ENCODE results near the gene ADGRB3. TPM values are rescaled to one million over a fixed set of nuclear protein-coding genes. Genes with fewer than 3 reads are reported as not detected.

ADGRB3 gene
- not detected in 2 replicates for total RNA-seq (2014; rRNA removed; shearing (Covaris generic); ENCODE audit: low replicate concordance)

GRCh38 chr6:68634726-68635411, at the start of gene ADGRB3:
TSS of gene ADGRB3 (plus strand) at chr6:68635282. CDS start at chr6:68638676, 3,394 bp downstream.
- Histone ChIP-seq H3K4me3 (ENCODE audit: low read length) (no peak within 1 kb of the TSS), H3K4me1 (ENCODE audit: low read length) (no peaks in the 10 kb centered on the region), H4K20me1 (ENCODE audit: insufficient read depth, low read depth, low read length) (no peaks in the 10 kb centered on the region), H3K36me3 (ENCODE audit: insufficient read depth, low read length) (no peaks in the 10 kb centered on the region), H3K27me3 (ENCODE audit: low read length) (no peaks in the 10 kb centered on the region), H3K9me2 (replicated peaks; ENCODE audit: insufficient read depth, low read length) (no peaks in the 10 kb centered on the region), H3K27ac (ENCODE audit: low read length) (no peak within 1 kb of the TSS), H3K4me2 (ENCODE audit: low read depth, low read length, poor library complexity, severe bottlenecking) (no peak within 1 kb of the TSS), H3K9me3 (ENCODE audit: low read length) (no peaks in the 10 kb centered on the region), H2AFZ (ENCODE audit: low read length) (no peak within 1 kb of the TSS), H3K9ac (ENCODE audit: low read length) (no peak within 1 kb of the TSS), H3K79me2 (ENCODE audit: low read length) (no peaks in the 10 kb centered on the region)
- DNase-seq = no peak

GRCh38 chr6:68593558-68593957, 41.5 kb upstream of the ADGRB3 start:
- no peaks in the 10 kb centered on the region for H3K9me3 ChIP-seq (ENCODE audit: low read length)
- DNase-seq = no peak
- no peaks in the 10 kb centered on the region for H3K27me3 ChIP-seq (ENCODE audit: low read length)

GRCh38 chr6:68597642-68598041, 37.4 kb upstream of the ADGRB3 start:
- H3K9me3 ChIP-seq (ENCODE audit: low read length) = no peaks in the 10 kb centered on the region
- no peaks in the 10 kb centered on the region for H3K9me2 ChIP-seq (replicated peaks; ENCODE audit: insufficient read depth, low read length)
- H2AFZ ChIP-seq (ENCODE audit: low read length) = no peak overlapping the region
- H3K4me2 ChIP-seq (ENCODE audit: low read depth, low read length, poor library complexity, severe bottlenecking) = no peak overlapping the region
- no peak overlapping the region for H3K4me3 ChIP-seq (ENCODE audit: low read length)
- H3K4me1 ChIP-seq (ENCODE audit: low read length) = no peaks in the 10 kb centered on the region
- no peaks in the 10 kb centered on the region for H3K27me3 ChIP-seq (ENCODE audit: low read length)
- H3K79me2 ChIP-seq (ENCODE audit: low read length) = no peaks in the 10 kb centered on the region
- no peaks in the 10 kb centered on the region for H3K36me3 ChIP-seq (ENCODE audit: insufficient read depth, low read length)
- H4K20me1 ChIP-seq (ENCODE audit: insufficient read depth, low read depth, low read length) = no peaks in the 10 kb centered on the region
- H3K9ac ChIP-seq (ENCODE audit: low read length) = no peak overlapping the region
- DNase-seq = no peak
- no peak overlapping the region for H3K27ac ChIP-seq (ENCODE audit: low read length)

More at GRCh38 chr6:68593558-68593957, 41.5 kb upstream of the ADGRB3 start:
- H3K9ac ChIP-seq (ENCODE audit: low read length) = no peak overlapping the region
- no peaks in the 10 kb centered on the region for H4K20me1 ChIP-seq (ENCODE audit: insufficient read depth, low read depth, low read length)
- no peak overlapping the region for H3K27ac ChIP-seq (ENCODE audit: low read length)
- no peak overlapping the region for H2AFZ ChIP-seq (ENCODE audit: low read length)
- H3K36me3 ChIP-seq (ENCODE audit: insufficient read depth, low read length) = no peaks in the 10 kb centered on the region
- H3K79me2 ChIP-seq (ENCODE audit: low read length) = no peaks in the 10 kb centered on the region
- no peak overlapping the region for H3K4me3 ChIP-seq (ENCODE audit: low read length)
- H3K4me1 ChIP-seq (ENCODE audit: low read length) = no peaks in the 10 kb centered on the region
- no peak overlapping the region for H3K4me2 ChIP-seq (ENCODE audit: low read depth, low read length, poor library complexity, severe bottlenecking)
- no peaks in the 10 kb centered on the region for H3K9me2 ChIP-seq (replicated peaks; ENCODE audit: insufficient read depth, low read length)

- Histone ChIP-seq H3K9me3 (ENCODE audit: low read length) (no peaks in the 10 kb centered on the region), H3K4me2 (ENCODE audit: low read depth, low read length, poor library complexity, severe bottlenecking) (no peak overlapping the region), H3K9ac (ENCODE audit: low read length) (no peak overlapping the region), H3K4me3 (ENCODE audit: low read length) (no peak overlapping the region), H4K20me1 (ENCODE audit: insufficient read depth, low read depth, low read length) (no peaks in the 10 kb centered on the region), H3K27me3 (ENCODE audit: low read length) (no peaks in the 10 kb centered on the region), H3K4me1 (ENCODE audit: low read length) (no peaks in the 10 kb centered on the region), H2AFZ (ENCODE audit: low read length) (no peak overlapping the region), H3K27ac (ENCODE audit: low read length) (no peak overlapping the region), H3K79me2 (ENCODE audit: low read length) (no peaks in the 10 kb centered on the region), H3K36me3 (ENCODE audit: insufficient read depth, low read length) (no peaks in the 10 kb centered on the region), H3K9me2 (replicated peaks; ENCODE audit: insufficient read depth, low read length) (no peaks in the 10 kb centered on the region)
- DNase-seq = no peak
These were observed 19.1 kb upstream of the ADGRB3 start for GRCh38 chr6:68615938-68616337.

- Histone ChIP-seq H2AFZ (ENCODE audit: low read length) (no peak overlapping the region), H3K36me3 (ENCODE audit: insufficient read depth, low read length) (no peaks in the 10 kb centered on the region), H3K4me2 (ENCODE audit: low read depth, low read length, poor library complexity, severe bottlenecking) (no peak overlapping the region), H3K27ac (ENCODE audit: low read length) (no peak overlapping the region), H3K27me3 (ENCODE audit: low read length) (no peaks in the 10 kb centered on the region), H3K79me2 (ENCODE audit: low read length) (no peaks in the 10 kb centered on the region), H4K20me1 (ENCODE audit: insufficient read depth, low read depth, low read length) (no peaks in the 10 kb centered on the region), H3K9ac (ENCODE audit: low read length) (no peak overlapping the region), H3K9me2 (replicated peaks; ENCODE audit: insufficient read depth, low read length) (no peaks in the 10 kb centered on the region), H3K4me1 (ENCODE audit: low read length) (no peaks in the 10 kb centered on the region), H3K9me3 (ENCODE audit: low read length) (no peaks in the 10 kb centered on the region), H3K4me3 (ENCODE audit: low read length) (no peak overlapping the region)
- DNase-seq = no peak
These were observed 9.1 kb upstream of the ADGRB3 start for GRCh38 chr6:68625998-68626397.

- Histone ChIP-seq H3K9me3 (ENCODE audit: low read length) (no peaks in the 10 kb centered on the region), H3K36me3 (ENCODE audit: insufficient read depth, low read length) (no peaks in the 10 kb centered on the region), H3K4me2 (ENCODE audit: low read depth, low read length, poor library complexity, severe bottlenecking) (no peak overlapping the region), H3K4me1 (ENCODE audit: low read length) (no peaks in the 10 kb centered on the region), H3K27me3 (ENCODE audit: low read length) (no peaks in the 10 kb centered on the region), H2AFZ (ENCODE audit: low read length) (no peak overlapping the region), H4K20me1 (ENCODE audit: insufficient read depth, low read depth, low read length) (no peaks in the 10 kb centered on the region), H3K9me2 (replicated peaks; ENCODE audit: insufficient read depth, low read length) (no peaks in the 10 kb centered on the region), H3K4me3 (ENCODE audit: low read length) (no peak overlapping the region), H3K9ac (ENCODE audit: low read length) (no peak overlapping the region), H3K79me2 (ENCODE audit: low read length) (no peaks in the 10 kb centered on the region), H3K27ac (ENCODE audit: low read length) (no peak overlapping the region)
- no peak for DNase-seq
These were observed 6.9 kb upstream of the ADGRB3 start for GRCh38 chr6:68628161-68628560.

GRCh38 chr6:68632734-68633133, 2.3 kb upstream of the ADGRB3 start:
- Histone ChIP-seq H3K9ac (ENCODE audit: low read length) (no peak overlapping the region), H3K4me2 (ENCODE audit: low read depth, low read length, poor library complexity, severe bottlenecking) (no peak overlapping the region), H3K9me3 (ENCODE audit: low read length) (no peaks in the 10 kb centered on the region), H3K9me2 (replicated peaks; ENCODE audit: insufficient read depth, low read length) (no peaks in the 10 kb centered on the region), H4K20me1 (ENCODE audit: insufficient read depth, low read depth, low read length) (no peaks in the 10 kb centered on the region), H3K4me3 (ENCODE audit: low read length) (no peak overlapping the region), H3K4me1 (ENCODE audit: low read length) (no peaks in the 10 kb centered on the region), H3K79me2 (ENCODE audit: low read length) (no peaks in the 10 kb centered on the region), H3K27ac (ENCODE audit: low read length) (no peak overlapping the region), H2AFZ (ENCODE audit: low read length) (no peak overlapping the region), H3K36me3 (ENCODE audit: insufficient read depth, low read length) (no peaks in the 10 kb centered on the region), H3K27me3 (ENCODE audit: low read length) (no peaks in the 10 kb centered on the region)
- no peak for DNase-seq

GRCh38 chr6:68633281-68633971, 1.7 kb upstream of the ADGRB3 start:
- Histone ChIP-seq H3K4me1 (ENCODE audit: low read length) (no peaks in the 10 kb centered on the region), H2AFZ (ENCODE audit: low read length) (no peak overlapping the region), H3K9me2 (replicated peaks; ENCODE audit: insufficient read depth, low read length) (no peaks in the 10 kb centered on the region), H3K4me3 (ENCODE audit: low read length) (no peak overlapping the region), H3K27ac (ENCODE audit: low read length) (no peak overlapping the region), H3K9me3 (ENCODE audit: low read length) (no peaks in the 10 kb centered on the region), H3K36me3 (ENCODE audit: insufficient read depth, low read length) (no peaks in the 10 kb centered on the region), H3K4me2 (ENCODE audit: low read depth, low read length, poor library complexity, severe bottlenecking) (no peak overlapping the region), H3K9ac (ENCODE audit: low read length) (no peak overlapping the region), H3K27me3 (ENCODE audit: low read length) (no peaks in the 10 kb centered on the region), H3K79me2 (ENCODE audit: low read length) (no peaks in the 10 kb centered on the region), H4K20me1 (ENCODE audit: insufficient read depth, low read depth, low read length) (no peaks in the 10 kb centered on the region)
- DNase-seq = no peak
